Omental fat pad (tissue), 4 donors: Measurements from ENCODE around the gene ZSWIM5. TPM values are rescaled to one million over a fixed set of nuclear protein-coding genes. Genes with fewer than 3 reads are reported as not detected.
"Not testable (repeated sequence)": the region's sequence is repeated elsewhere in the genome, so short reads cannot be mapped to it uniquely, and the experiment has no call there.

Source experiments
- ATAC-seq: fragments of 150-250 bp; one replicate; pipeline ENCODE4 v1.9.1; 2016; ENCODE audit warnings: mild to moderate bottlenecking, moderate library complexity; ENCODE audit not compliant: low FRiP score
- DNase-seq: peaks from one replicate; pipeline ENCODE4 v3.0.0-alpha.2; 2019; ENCODE audit warnings: low spot score
- CTCF ChIP-seq, 3 donors: fragments of 450-650 bp; IDR thresholded peaks; one replicate each; pipeline ENCODE4 v1.5.1; 2016 to 2017; ENCODE audit warnings: antibody characterized with exemption in 3 of 3, mild to moderate bottlenecking in 3 of 3, moderate library complexity in 2 of 3
- total RNA-seq, 4 donors: library from RNA; depleted of rRNA; stranded (reverse); fragments of >200 nt; gene quantifications; one replicate each; pipeline ENCODE4 v1.1.0, GENCODE V29; 2016

ZSWIM5 gene
- total RNA-seq, 4 donors from 2014 or later = 0.48 to 1.5 (median 0.88) TPM

- no peak for TF ChIP-seq CTCF (IDR thresholded peaks at IDR 0.05)
- ATAC-seq = no peak
- no peak for DNase-seq
Observed at GRCh38 chr1:45112661-45113060, 93.7 kb downstream of the ZSWIM5 start.

GRCh38 chr1:45111239-45111638 is 95.2 kb downstream of the ZSWIM5 start:
- TF ChIP-seq CTCF (IDR thresholded peaks at IDR 0.05) = no peak
- DNase-seq = no peak
- no peak for ATAC-seq

- DNase-seq (no peak), ATAC-seq (no peak)
- TF ChIP-seq CTCF (IDR thresholded peaks at IDR 0.05) = no peak
Observed at GRCh38 chr1:45107782-45108181, 98.6 kb downstream of the ZSWIM5 start.

- DNase-seq, ATAC-seq: not testable (repeated sequence)
Observed at GRCh38 chr1:45106864-45107263, 99.5 kb downstream of the ZSWIM5 start.

- ATAC-seq, DNase-seq: not testable (repeated sequence)
Observed at GRCh38 chr1:45106156-45106545, 100.3 kb downstream of the ZSWIM5 start.

GRCh38 chr1:45105486-45106155 is 100.8 kb downstream of the ZSWIM5 start:
- ATAC-seq, DNase-seq: not testable (repeated sequence)

- DNase-seq (no peak), ATAC-seq (no peak)
- TF ChIP-seq CTCF (IDR thresholded peaks at IDR 0.05) = no peak
Observed at GRCh38 chr1:45103534-45103933, 102.9 kb downstream of the ZSWIM5 start.

- ATAC-seq = no peak
- DNase-seq = no peak
- no peak for TF ChIP-seq CTCF (IDR thresholded peaks at IDR 0.05)
Observed at GRCh38 chr1:45101947-45102346, 104.5 kb downstream of the ZSWIM5 start.

- not testable (repeated sequence) for DNase-seq, ATAC-seq
Observed at GRCh38 chr1:45101528-45101927, 104.9 kb downstream of the ZSWIM5 start.
